SU-DHL-6 (cell line): Measurements from ENCODE around the gene TXNRD2.
"Not testable (repeated sequence)": the region's sequence is repeated elsewhere in the genome, so short reads cannot be mapped to it uniquely, and the experiment has no call there.

Source experiments
- H2AFZ ChIP-seq: fragments of 200-600 bp; sonication (generic); 2 replicates; pipeline ENCODE4 v1.6.1; 2014; ENCODE audit warnings: low read depth, mild to moderate bottlenecking, moderate library complexity, mixed read lengths, antibody characterized with exemption, low read length; ENCODE audit not compliant: severe bottlenecking
- H3F3A ChIP-seq: fragments of 200-600 bp; shearing (Covaris generic); 2 replicates; pipeline ENCODE4 v1.6.0; 2016; ENCODE audit warnings: antibody characterized with exemption, mild to moderate bottlenecking; ENCODE audit not compliant: insufficient read depth
- H3K27ac ChIP-seq: fragments of 200-600 bp; sonication (generic); 2 replicates; pipeline ENCODE4 v1.5.1; 2016; ENCODE audit warnings: low read depth, mild to moderate bottlenecking, low read length, moderate library complexity, mixed read lengths
- H3K27me3 ChIP-seq: fragments of 200-600 bp; sonication (generic), shearing (Covaris generic); 2 replicates; pipeline ENCODE4 v1.6.0; 2014; ENCODE audit warnings: mild to moderate bottlenecking, low read length
- H3K36me3 ChIP-seq: fragments of 200-600 bp; sonication (generic); 2 replicates; pipeline ENCODE4 v1.6.1; 2014; ENCODE audit warnings: mild to moderate bottlenecking, low read length, mixed read lengths
- H3K4me2 ChIP-seq: fragments of 300-600, 200-600 bp; shearing (Covaris generic), sonication (generic); 2 replicates; pipeline ENCODE4 v1.6.0; 2014; ENCODE audit warnings: low read length, low read depth, mild to moderate bottlenecking; ENCODE audit not compliant: poor library complexity, severe bottlenecking
- H3K4me3 ChIP-seq: fragments of 200-600 bp; sonication (generic); 2 replicates; pipeline ENCODE4 v1.5.1; 2014; ENCODE audit warnings: antibody characterized with exemption, low read length, mild to moderate bottlenecking, mixed read lengths; ENCODE audit not compliant: insufficient read depth, poor library complexity, severe bottlenecking
- H3K79me2 ChIP-seq: fragments of 200-600 bp; sonication (generic); 2 replicates; pipeline ENCODE4 v1.6.1; 2014; ENCODE audit warnings: mild to moderate bottlenecking, low read length, moderate library complexity; ENCODE audit not compliant: insufficient read depth
- H3K9ac ChIP-seq: fragments of 200-600 bp; sonication (generic); 2 replicates; pipeline ENCODE4 v1.7.0; 2014; ENCODE audit warnings: mild to moderate bottlenecking, low read length
- H3K9me2 ChIP-seq: fragments of 200-600 bp; sonication (generic); replicated peaks from 2 replicates; pipeline ENCODE4 v1.6.1; 2014; ENCODE audit warnings: low read length; ENCODE audit not compliant: insufficient read depth
- H3K9me3 ChIP-seq: fragments of 200-600 bp; sonication (generic); 2 replicates; pipeline ENCODE4 v1.6.1; 2014; ENCODE audit warnings: low read length, mixed read lengths; ENCODE audit not compliant: insufficient read depth
- H4K20me1 ChIP-seq: fragments of 200-600 bp; sonication (generic); 2 replicates; pipeline ENCODE4 v1.6.1; 2014; ENCODE audit warnings: low read depth, mild to moderate bottlenecking, antibody characterized with exemption, low read length, moderate library complexity, mixed read lengths
- CTCF ChIP-seq: fragments of 200-600 bp; sonication (generic); IDR thresholded peaks from one replicate; pipeline ENCODE4 v1.5.1; 2017; ENCODE audit warnings: antibody characterized with exemption, mild to moderate bottlenecking, low read length, moderate library complexity; ENCODE audit not compliant: insufficient read depth, poor library complexity, severe bottlenecking
- EZH2phosphoT487 ChIP-seq: fragments of 200-600 bp; sonication (generic), shearing (Covaris generic); conservative IDR thresholded peaks from 2 replicates; pipeline ENCODE4 v1.6.1; 2018; ENCODE audit warnings: mild to moderate bottlenecking, antibody characterized with exemption, low read length, moderate library complexity, mixed read lengths

Gene TXNRD2

GRCh38 chr22:19834599-19834998, 107.0 kb downstream of the TXNRD2 start:
- no peaks in the 10 kb centered on the region for H3K79me2 ChIP-seq
- no peaks in the 10 kb centered on the region for H3F3A ChIP-seq
- no peaks in the 10 kb centered on the region for H3K9me3 ChIP-seq
- H3K4me3 ChIP-seq = no peak overlapping the region
- TF ChIP-seq EZH2phosphoT487 (no peak), CTCF (no peak)
- no peak overlapping the region for H3K9ac ChIP-seq
- H4K20me1 ChIP-seq = no peaks in the 10 kb centered on the region
- H3K9me2 ChIP-seq = no peaks in the 10 kb centered on the region
- H3K36me3 ChIP-seq = no peaks in the 10 kb centered on the region
- H3K27ac ChIP-seq = no peak overlapping the region
- no peak overlapping the region for H2AFZ ChIP-seq
- H3K27me3 ChIP-seq = no peaks in the 10 kb centered on the region
- H3K4me2 ChIP-seq = no peak overlapping the region

GRCh38 chr22:19833327-19833726, 108.3 kb downstream of the TXNRD2 start:
- H3K9me3 ChIP-seq, H4K20me1 ChIP-seq, H3K79me2 ChIP-seq, H3F3A ChIP-seq, H3K4me3 ChIP-seq, H3K9ac ChIP-seq, H3K9me2 ChIP-seq, H3K27me3 ChIP-seq, H3K4me2 ChIP-seq, H3K36me3 ChIP-seq, H3K27ac ChIP-seq, H2AFZ ChIP-seq: not testable (repeated sequence)

- TF ChIP-seq CTCF (no peak), EZH2phosphoT487 (no peak)
Observed at GRCh38 chr22:19832476-19833108, 109.0 kb downstream of the TXNRD2 start.

GRCh38 chr22:19831979-19832378, 109.6 kb downstream of the TXNRD2 start:
- not testable (repeated sequence) for H3K9ac ChIP-seq, H4K20me1 ChIP-seq, H3K4me3 ChIP-seq, H3K4me2 ChIP-seq, H3K9me3 ChIP-seq, H3K9me2 ChIP-seq, H3K36me3 ChIP-seq, H3F3A ChIP-seq, H3K79me2 ChIP-seq, H3K27ac ChIP-seq, H3K27me3 ChIP-seq, H2AFZ ChIP-seq

More at GRCh38 chr22:19832476-19833108, 109.0 kb downstream of the TXNRD2 start:
- Histone ChIP-seq H2AFZ (no peak overlapping the region), H3K4me3 (no peak overlapping the region), H3K9me2 (no peaks in the 10 kb centered on the region), H3F3A (no peaks in the 10 kb centered on the region), H3K27ac (no peak overlapping the region), H4K20me1 (no peaks in the 10 kb centered on the region), H3K36me3 (no peaks in the 10 kb centered on the region), H3K79me2 (no peaks in the 10 kb centered on the region), H3K9ac (no peak overlapping the region), H3K27me3 (no peaks in the 10 kb centered on the region), H3K9me3 (no peaks in the 10 kb centered on the region), H3K4me2 (no peak overlapping the region)
